ENCODE results near the gene RAMACL.

DNA sequence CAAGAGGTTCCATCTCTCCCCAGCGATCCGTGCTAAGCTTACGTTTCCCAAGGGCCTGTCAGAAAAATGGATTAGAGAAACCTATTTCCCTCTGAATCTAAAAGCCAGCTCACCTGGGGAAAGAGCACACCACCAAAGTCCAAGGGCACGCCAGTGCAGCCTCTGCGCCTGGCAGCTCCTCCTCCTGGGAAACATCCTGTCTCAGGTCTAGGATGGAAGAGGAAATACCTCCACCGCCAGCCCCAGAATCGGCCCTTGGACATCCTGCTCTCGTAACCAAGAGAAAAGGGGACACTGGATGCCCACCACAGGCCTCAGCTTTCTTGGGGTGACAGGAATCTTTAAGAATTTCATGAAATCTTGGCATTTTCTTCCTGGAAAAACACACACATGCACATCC, 18.7 kb downstream of the RAMACL start:
- TF ChIP-seq POLR2A (IDR thresholded peaks at IDR 0.05; ENCODE audit: borderline replicate concordance, extremely low read depth, insufficient read depth, insufficient read length): no peak
- TF ChIP-seq, protein P1, sequence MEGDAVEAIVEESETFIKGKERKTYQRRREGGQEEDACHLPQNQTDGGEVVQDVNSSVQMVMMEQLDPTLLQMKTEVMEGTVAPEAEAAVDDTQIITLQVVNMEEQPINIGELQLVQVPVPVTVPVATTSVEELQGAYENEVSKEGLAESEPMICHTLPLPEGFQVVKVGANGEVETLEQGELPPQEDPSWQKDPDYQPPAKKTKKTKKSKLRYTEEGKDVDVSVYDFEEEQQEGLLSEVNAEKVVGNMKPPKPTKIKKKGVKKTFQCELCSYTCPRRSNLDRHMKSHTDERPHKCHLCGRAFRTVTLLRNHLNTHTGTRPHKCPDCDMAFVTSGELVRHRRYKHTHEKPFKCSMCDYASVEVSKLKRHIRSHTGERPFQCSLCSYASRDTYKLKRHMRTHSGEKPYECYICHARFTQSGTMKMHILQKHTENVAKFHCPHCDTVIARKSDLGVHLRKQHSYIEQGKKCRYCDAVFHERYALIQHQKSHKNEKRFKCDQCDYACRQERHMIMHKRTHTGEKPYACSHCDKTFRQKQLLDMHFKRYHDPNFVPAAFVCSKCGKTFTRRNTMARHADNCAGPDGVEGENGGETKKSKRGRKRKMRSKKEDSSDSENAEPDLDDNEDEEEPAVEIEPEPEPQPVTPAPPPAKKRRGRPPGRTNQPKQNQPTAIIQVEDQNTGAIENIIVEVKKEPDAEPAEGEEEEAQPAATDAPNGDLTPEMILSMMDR (IDR thresholded peaks at IDR 0.05 in 2 of 3, conservative IDR thresholded peaks at IDR 0.05 in 1 of 3; ENCODE audit: borderline replicate concordance in 1 of 3, insufficient read depth in 1 of 3, low read depth in 2 of 3, low read length in 2 of 3): no peak
- no peak for TF ChIP-seq ZNF274 (IDR thresholded peaks at IDR 0.05; ENCODE audit: low read depth, low read length)
- no peak for TF ChIP-seq ELF1 (IDR thresholded peaks at IDR 0.05; ENCODE audit: borderline replicate concordance, low read depth)
- TF ChIP-seq RAD21 (IDR thresholded peaks at IDR 0.05; ENCODE audit: low read depth): no peak
- no peak for TF ChIP-seq EZH2 (IDR thresholded peaks at IDR 0.05)
- TF ChIP-seq, protein P2, sequence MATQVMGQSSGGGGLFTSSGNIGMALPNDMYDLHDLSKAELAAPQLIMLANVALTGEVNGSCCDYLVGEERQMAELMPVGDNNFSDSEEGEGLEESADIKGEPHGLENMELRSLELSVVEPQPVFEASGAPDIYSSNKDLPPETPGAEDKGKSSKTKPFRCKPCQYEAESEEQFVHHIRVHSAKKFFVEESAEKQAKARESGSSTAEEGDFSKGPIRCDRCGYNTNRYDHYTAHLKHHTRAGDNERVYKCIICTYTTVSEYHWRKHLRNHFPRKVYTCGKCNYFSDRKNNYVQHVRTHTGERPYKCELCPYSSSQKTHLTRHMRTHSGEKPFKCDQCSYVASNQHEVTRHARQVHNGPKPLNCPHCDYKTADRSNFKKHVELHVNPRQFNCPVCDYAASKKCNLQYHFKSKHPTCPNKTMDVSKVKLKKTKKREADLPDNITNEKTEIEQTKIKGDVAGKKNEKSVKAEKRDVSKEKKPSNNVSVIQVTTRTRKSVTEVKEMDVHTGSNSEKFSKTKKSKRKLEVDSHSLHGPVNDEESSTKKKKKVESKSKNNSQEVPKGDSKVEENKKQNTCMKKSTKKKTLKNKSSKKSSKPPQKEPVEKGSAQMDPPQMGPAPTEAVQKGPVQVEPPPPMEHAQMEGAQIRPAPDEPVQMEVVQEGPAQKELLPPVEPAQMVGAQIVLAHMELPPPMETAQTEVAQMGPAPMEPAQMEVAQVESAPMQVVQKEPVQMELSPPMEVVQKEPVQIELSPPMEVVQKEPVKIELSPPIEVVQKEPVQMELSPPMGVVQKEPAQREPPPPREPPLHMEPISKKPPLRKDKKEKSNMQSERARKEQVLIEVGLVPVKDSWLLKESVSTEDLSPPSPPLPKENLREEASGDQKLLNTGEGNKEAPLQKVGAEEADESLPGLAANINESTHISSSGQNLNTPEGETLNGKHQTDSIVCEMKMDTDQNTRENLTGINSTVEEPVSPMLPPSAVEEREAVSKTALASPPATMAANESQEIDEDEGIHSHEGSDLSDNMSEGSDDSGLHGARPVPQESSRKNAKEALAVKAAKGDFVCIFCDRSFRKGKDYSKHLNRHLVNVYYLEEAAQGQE (IDR thresholded peaks at IDR 0.05; ENCODE audit: low read depth): no peak
- TF ChIP-seq, protein P3, sequence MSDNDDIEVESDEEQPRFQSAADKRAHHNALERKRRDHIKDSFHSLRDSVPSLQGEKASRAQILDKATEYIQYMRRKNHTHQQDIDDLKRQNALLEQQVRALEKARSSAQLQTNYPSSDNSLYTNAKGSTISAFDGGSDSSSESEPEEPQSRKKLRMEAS (IDR thresholded peaks at IDR 0.05): no peak
- TF ChIP-seq SP1 (IDR thresholded peaks at IDR 0.05; ENCODE audit: low read depth): no peak
- no peak for TF ChIP-seq POLR2AphosphoS5 (IDR thresholded peaks at IDR 0.05; ENCODE audit: low read depth, low read length)
- TF ChIP-seq ZFX (IDR thresholded peaks at IDR 0.05): no peak
- no peak for TF ChIP-seq EZH2phosphoT487 (IDR thresholded peaks at IDR 0.05; ENCODE audit: borderline replicate concordance)
- TF ChIP-seq, protein P4, sequence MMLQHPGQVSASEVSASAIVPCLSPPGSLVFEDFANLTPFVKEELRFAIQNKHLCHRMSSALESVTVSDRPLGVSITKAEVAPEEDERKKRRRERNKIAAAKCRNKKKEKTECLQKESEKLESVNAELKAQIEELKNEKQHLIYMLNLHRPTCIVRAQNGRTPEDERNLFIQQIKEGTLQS (IDR thresholded peaks at IDR 0.05): no peak
- no peak for TF ChIP-seq TCF7L2 (IDR thresholded peaks at IDR 0.05; ENCODE audit: borderline replicate concordance, extremely low read depth, insufficient read depth, insufficient read length)

All from HCT116 (cell line).